Right atrium auricular region (tissue), 2 donors: ENCODE results near the gene SPACA4. TPM values are rescaled to one million over a fixed set of nuclear protein-coding genes. Genes with fewer than 3 reads are reported as not detected.

Source experiments
- DNase-seq: peaks from one replicate; pipeline ENCODE4 v3.0.0-alpha.2; 2019; ENCODE audit warnings: low spot score
- H3K27ac ChIP-seq, 2 donors: fragments of 200-600 bp; sonication (generic); 1 replicate in 1 of 2; 2 replicates in 1 of 2; pipeline ENCODE4 v1.5.1; 2016 to 2019
- H3K27me3 ChIP-seq, 2 donors: fragments of 200-600 bp; sonication (generic); one replicate each; pipeline versions ENCODE4 v1.5.1 to v1.6.0; 2017 to 2019
- H3K36me3 ChIP-seq: fragments of 200-600 bp; sonication (generic); one replicate; pipeline ENCODE4 v1.5.1; 2016
- H3K4me1 ChIP-seq, 2 donors: fragments of 200-600 bp; sonication (generic); one replicate each; pipeline versions ENCODE4 v1.5.1 to v1.6.0; 2017 to 2019
- H3K4me3 ChIP-seq, 2 donors: fragments of 200-600 bp; sonication (generic); 1 replicate in 1 of 2; 2 replicates in 1 of 2; pipeline ENCODE4 v1.5.1; 2017 to 2019; ENCODE audit warnings: mild to moderate bottlenecking in 1 of 2, moderate library complexity in 1 of 2
- H3K9me3 ChIP-seq, 2 donors: fragments of 200-600 bp; sonication (generic); one replicate each; pipeline ENCODE4 v1.5.1; 2019
- total RNA-seq, 2 donors: library from RNA; depleted of rRNA; stranded (reverse); fragments of >200 nt; gene quantifications; one replicate each; pipeline ENCODE4 v1.1.0, GENCODE V29; 2016
- TF ChIP-seq, protein P1 (sequence below), 2 donors: fragments of 200-600 bp; sonication (generic); IDR thresholded peaks; one replicate each; pipeline ENCODE4 v1.5.1; 2019; ENCODE audit warnings: antibody characterized with exemption in 2 of 2

SPACA4 gene
- total RNA-seq, 2 donors from 2014 or later, result not detected

DNA sequence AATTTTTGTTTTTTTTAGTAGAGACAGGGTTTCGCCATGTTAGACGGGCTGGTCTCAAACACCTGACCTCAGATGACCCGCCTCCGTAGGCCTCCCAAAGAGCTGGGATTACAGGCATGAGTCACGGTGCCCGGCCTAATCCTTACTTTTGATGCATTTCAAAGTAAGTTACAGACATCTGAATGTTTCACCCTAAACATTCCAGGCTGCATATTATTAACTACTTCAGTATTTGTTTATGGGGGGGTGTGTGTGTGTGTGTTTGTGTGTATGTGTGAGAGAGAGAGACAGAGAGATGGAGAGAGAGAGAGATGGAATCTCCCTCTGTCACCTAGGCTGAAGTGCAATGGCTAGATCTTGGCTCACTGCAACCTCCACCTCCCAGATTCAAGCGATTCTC lies 41.5 kb upstream of the SPACA4 start:
- no peaks in the 10 kb centered on the region for H3K27me3 ChIP-seq
- H3K4me1 ChIP-seq, result peaks cover 0 to 14% of the 10 kb centered on the region in 2 donors
- H3K4me3 ChIP-seq, result no peak overlapping the region
- no peak for DNase-seq
- no peaks in the 10 kb centered on the region for H3K36me3 ChIP-seq
- TF ChIP-seq, protein P1, sequence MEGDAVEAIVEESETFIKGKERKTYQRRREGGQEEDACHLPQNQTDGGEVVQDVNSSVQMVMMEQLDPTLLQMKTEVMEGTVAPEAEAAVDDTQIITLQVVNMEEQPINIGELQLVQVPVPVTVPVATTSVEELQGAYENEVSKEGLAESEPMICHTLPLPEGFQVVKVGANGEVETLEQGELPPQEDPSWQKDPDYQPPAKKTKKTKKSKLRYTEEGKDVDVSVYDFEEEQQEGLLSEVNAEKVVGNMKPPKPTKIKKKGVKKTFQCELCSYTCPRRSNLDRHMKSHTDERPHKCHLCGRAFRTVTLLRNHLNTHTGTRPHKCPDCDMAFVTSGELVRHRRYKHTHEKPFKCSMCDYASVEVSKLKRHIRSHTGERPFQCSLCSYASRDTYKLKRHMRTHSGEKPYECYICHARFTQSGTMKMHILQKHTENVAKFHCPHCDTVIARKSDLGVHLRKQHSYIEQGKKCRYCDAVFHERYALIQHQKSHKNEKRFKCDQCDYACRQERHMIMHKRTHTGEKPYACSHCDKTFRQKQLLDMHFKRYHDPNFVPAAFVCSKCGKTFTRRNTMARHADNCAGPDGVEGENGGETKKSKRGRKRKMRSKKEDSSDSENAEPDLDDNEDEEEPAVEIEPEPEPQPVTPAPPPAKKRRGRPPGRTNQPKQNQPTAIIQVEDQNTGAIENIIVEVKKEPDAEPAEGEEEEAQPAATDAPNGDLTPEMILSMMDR (IDR thresholded peaks at IDR 0.05), result no peak
- H3K27ac ChIP-seq, result no peak overlapping the region
- no peaks in the 10 kb centered on the region for H3K9me3 ChIP-seq

DNA sequence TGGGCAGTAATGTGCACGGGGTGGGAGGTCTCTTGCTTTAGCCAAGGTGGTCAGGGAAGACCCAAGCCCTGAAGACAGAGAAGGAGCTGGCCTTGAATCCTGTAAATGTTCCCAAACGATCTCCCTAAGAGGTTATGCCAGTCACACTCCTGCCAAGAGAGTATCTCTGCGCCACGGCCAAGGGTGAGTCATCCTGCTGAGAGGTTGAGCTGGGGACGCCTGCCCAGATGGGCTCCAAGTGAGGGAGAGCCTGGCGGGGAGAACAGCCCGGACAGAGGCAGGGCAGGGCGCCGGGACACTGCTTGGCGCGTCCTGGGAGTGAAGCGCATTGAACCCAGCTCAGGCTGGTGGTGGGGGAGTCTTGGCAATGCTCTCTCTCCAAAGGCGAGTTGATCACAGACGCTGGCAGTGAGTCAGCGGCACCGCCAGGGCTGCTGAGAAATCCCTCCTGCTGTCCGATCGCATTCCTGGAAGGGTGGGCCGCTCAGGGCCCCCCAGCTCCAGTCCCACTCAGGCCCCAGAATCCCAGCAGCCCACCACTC lies 38.1 kb upstream of the SPACA4 start:
- TF ChIP-seq, protein P1 (IDR thresholded peaks at IDR 0.05), result no peak
- Histone ChIP-seq H3K27ac (peak overlapping the region; percentile 80 to 82), H3K9me3 (no peaks in the 10 kb centered on the region), H3K4me3 (no peak overlapping the region), H3K4me1 (peaks cover 0 to 14% of the 10 kb centered on the region in 2 donors), H3K27me3 (no peaks in the 10 kb centered on the region), H3K36me3 (no peaks in the 10 kb centered on the region)
- peak; percentile 91 for DNase-seq

DNA sequence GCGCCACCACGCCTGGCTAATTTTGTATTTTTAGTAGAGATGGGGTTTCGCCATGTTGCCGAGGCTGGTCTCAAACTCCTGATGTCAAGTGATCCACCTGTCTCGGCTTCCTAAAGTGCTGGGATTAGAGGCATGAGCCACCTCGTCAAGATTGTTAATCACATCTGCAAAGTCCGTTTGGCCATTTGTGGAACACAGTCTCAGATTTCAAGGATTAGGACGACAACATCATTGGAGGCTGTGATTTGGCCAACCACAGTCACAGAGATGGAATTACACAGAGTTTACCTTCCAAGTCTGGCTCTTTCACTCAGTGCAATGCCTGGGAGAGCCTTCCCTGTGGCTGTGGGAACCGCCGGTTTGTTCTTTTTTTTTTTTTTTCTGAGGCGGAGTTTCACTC lies 36.7 kb upstream of the SPACA4 start:
- H3K27ac ChIP-seq, result no peak overlapping the region
- TF ChIP-seq, protein P1 (IDR thresholded peaks at IDR 0.05), result no peak
- no peak for DNase-seq

DNA sequence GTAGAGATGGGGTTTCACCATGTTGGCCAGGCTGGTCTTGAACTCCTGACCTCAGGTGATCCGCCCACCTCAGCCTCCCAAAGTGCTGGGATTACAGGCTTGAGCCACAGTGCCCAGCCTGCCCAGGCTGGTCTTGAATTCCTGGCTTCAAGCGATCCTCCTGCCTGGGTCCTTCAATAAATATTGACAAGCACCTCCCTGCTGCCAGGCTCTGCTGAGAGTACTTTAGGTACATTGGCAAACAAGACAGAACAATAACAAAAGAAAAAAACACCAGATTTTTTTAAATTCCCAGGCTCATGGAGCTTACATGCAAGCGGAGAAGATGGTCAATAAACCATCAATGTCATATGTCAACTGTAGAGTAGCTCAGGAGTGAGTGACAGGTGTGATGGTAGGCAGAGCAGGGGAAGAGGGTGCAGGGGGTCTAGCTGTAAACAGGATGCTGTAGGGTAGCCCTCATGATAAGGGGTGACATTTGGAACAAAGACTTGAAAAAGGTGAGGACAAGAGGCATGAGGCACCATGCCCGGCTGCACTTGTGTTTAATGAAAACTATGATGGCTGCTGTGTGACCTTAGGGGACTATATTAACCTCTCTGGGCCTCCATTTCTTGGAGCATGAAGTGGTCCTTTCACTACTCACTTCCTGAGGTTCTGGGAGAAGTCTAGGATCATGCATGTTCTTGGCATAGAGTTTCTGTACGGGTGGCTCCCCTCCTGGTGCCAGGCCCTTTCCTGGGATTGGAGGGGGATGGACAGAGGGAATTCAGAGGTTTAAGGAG lies 35.0 kb upstream of the SPACA4 start:
- no peaks in the 10 kb centered on the region for H3K27me3 ChIP-seq
- H3K4me1 ChIP-seq, result peaks cover 0 to 14% of the 10 kb centered on the region in 2 donors
- no peaks in the 10 kb centered on the region for H3K36me3 ChIP-seq
- TF ChIP-seq, protein P1 (IDR thresholded peaks at IDR 0.05), result no peak
- DNase-seq, result no peak
- no peak overlapping the region for H3K4me3 ChIP-seq
- peak overlapping the region in 1 of 2 donors; percentile 23 for H3K27ac ChIP-seq
- H3K9me3 ChIP-seq, result no peaks in the 10 kb centered on the region

More for the DNA sequence above, 36.7 kb upstream of the SPACA4 start:
- Histone ChIP-seq H3K4me3 (no peak overlapping the region), H3K4me1 (peaks cover 0 to 14% of the 10 kb centered on the region in 2 donors), H3K27me3 (no peaks in the 10 kb centered on the region), H3K9me3 (no peaks in the 10 kb centered on the region), H3K36me3 (no peaks in the 10 kb centered on the region)

DNA sequence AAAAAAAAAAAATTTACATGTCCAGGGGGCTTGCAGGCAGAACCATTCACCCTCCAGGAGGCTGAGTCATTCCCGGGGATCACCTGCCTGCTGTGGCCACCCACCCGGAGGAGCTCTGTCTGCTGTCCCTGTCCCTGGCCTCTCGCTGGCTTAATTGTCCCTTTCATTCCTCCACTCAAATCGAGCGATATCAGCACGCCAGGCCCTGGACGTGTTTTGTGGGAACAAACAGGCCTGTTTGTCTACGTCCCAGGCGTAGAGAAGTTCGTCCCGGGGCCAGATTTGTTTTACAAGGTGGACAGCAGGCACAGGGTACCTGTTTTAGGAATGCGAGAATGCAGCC lies 33.4 kb upstream of the SPACA4 start:
- Histone ChIP-seq H3K9me3 (no peaks in the 10 kb centered on the region), H3K4me3 (no peak overlapping the region), H3K4me1 (peaks cover 0 to 5% of the 10 kb centered on the region in 2 donors), H3K27me3 (no peaks in the 10 kb centered on the region), H3K36me3 (no peaks in the 10 kb centered on the region), H3K27ac (peak overlapping the region; percentile 14 to 77)
- TF ChIP-seq, protein P1 (IDR thresholded peaks at IDR 0.05), result no peak
- no peak for DNase-seq
